Breast epithelium (tissue), 3 donors: ENCODE measurements around the gene DHDH.

ENCODE experiments used
- POLR2A ChIP-seq: fragments of 450-650 bp; IDR thresholded peaks from one replicate; pipeline ENCODE4 v1.6.1; 2016; ENCODE audit warnings: antibody characterized with exemption, mild to moderate bottlenecking, moderate library complexity
- POLR2AphosphoS5 ChIP-seq, 3 donors: sonication (generic); formaldehyde crosslinking; IDR thresholded peaks; one replicate each; pipeline ENCODE4 v1.6.1; 2017; ENCODE audit warnings: antibody characterized with exemption in 3 of 3
- TF ChIP-seq, protein P1 (sequence below), 3 donors: fragments of 450-650 bp; IDR thresholded peaks; one replicate each; pipeline ENCODE4 v1.5.1; 2016 to 2017; ENCODE audit warnings: antibody characterized with exemption in 3 of 3, mild to moderate bottlenecking in 3 of 3, moderate library complexity in 3 of 3

DNA sequence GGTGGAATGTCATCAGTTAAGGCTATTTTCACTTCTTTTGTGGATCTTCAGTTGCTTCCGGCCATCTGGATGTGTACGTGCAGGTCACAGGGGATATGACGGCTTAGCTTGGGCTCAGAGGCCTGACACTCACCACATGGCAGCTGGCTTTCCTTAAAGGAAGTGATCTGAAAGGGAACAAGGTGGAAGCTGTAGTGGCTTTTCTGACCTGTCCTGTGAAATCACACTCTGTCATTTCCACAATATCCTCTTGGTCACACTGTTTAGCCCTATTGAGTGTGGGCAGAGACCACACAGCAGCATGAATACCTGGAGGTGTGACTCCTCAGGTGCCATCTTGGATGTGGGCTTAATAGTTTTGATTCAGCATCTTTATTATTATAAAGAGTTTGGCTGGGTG, 16.7 kb downstream of the DHDH start:
- TF ChIP-seq, protein P1, sequence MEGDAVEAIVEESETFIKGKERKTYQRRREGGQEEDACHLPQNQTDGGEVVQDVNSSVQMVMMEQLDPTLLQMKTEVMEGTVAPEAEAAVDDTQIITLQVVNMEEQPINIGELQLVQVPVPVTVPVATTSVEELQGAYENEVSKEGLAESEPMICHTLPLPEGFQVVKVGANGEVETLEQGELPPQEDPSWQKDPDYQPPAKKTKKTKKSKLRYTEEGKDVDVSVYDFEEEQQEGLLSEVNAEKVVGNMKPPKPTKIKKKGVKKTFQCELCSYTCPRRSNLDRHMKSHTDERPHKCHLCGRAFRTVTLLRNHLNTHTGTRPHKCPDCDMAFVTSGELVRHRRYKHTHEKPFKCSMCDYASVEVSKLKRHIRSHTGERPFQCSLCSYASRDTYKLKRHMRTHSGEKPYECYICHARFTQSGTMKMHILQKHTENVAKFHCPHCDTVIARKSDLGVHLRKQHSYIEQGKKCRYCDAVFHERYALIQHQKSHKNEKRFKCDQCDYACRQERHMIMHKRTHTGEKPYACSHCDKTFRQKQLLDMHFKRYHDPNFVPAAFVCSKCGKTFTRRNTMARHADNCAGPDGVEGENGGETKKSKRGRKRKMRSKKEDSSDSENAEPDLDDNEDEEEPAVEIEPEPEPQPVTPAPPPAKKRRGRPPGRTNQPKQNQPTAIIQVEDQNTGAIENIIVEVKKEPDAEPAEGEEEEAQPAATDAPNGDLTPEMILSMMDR (IDR thresholded peaks at IDR 0.05), result no peak
- TF ChIP-seq POLR2A (no peak), POLR2AphosphoS5 (IDR thresholded peaks at IDR 0.05) (no peak)
